Spleen (tissue), 11 donors: ENCODE results near the gene TMED4. TPM values are rescaled to one million over a fixed set of nuclear protein-coding genes. Genes with fewer than 3 reads are reported as not detected.

Experiments
- DNase-seq: peaks from one replicate; pipeline ENCODE4 v3.0.0-alpha.2; 2020
- H3K27ac ChIP-seq, 8 donors: fragments of 200-600 bp; sonication (generic) in 7 of 8; 1 replicate in 4 of 8; 2 replicates in 4 of 8; pipeline versions ENCODE4 v1.5.0 to v1.8.0; 2016 to 2021; ENCODE audit warnings: inconsistent platforms in 4 of 8, mild to moderate bottlenecking in 4 of 8, moderate library complexity in 1 of 8
- H3K27me3 ChIP-seq, 7 donors: fragments of 200-600 bp; sonication (generic) in 6 of 7; replicated peaks in 1 of 7; 1 replicate in 4 of 7; 2 replicates in 3 of 7; pipeline versions ENCODE4 v1.5.0 to v1.8.0; 2016 to 2021; ENCODE audit warnings: inconsistent platforms in 3 of 7, mild to moderate bottlenecking in 1 of 7
- H3K36me3 ChIP-seq, 6 donors: fragments of 200-600 bp; sonication (generic) in 5 of 6; 1 replicate in 4 of 6; 2 replicates in 2 of 6; pipeline versions ENCODE4 v1.5.0 to v1.8.0; 2016 to 2021; ENCODE audit warnings: inconsistent platforms in 2 of 6
- H3K4me1 ChIP-seq, 6 donors: fragments of 200-600 bp; sonication (generic) in 5 of 6; 1 replicate in 3 of 6; 2 replicates in 3 of 6; pipeline versions ENCODE4 v1.5.0 to v1.8.0; 2016 to 2021; ENCODE audit warnings: inconsistent platforms in 3 of 6
- H3K4me3 ChIP-seq, 8 donors: fragments of 200-600 bp; sonication (generic) in 7 of 8; 1 replicate in 4 of 8; 2 replicates in 4 of 8; pipeline versions ENCODE4 v1.5.0 to v1.8.0; 2016 to 2021; ENCODE audit warnings: inconsistent platforms in 4 of 8, mild to moderate bottlenecking in 4 of 8, moderate library complexity in 2 of 8
- H3K9me3 ChIP-seq, 8 donors: fragments of 200-600 bp; sonication (generic) in 7 of 8; 1 replicate in 4 of 8; 2 replicates in 4 of 8; pipeline versions ENCODE4 v1.5.0 to v1.8.0; 2016 to 2021; ENCODE audit warnings: inconsistent platforms in 4 of 8
- POLR2A ChIP-seq, 3 donors: fragments of 450-650 bp; IDR thresholded peaks; one replicate each; pipeline ENCODE4 v1.5.1; 2017; ENCODE audit warnings: antibody characterized with exemption in 3 of 3, mild to moderate bottlenecking in 1 of 3
- POLR2AphosphoS5 ChIP-seq, 3 donors: sonication (generic); formaldehyde crosslinking; IDR thresholded peaks; one replicate each; pipeline ENCODE4 v1.5.1; 2017; ENCODE audit warnings: antibody characterized with exemption in 3 of 3
- WGBS, 5 donors: extraction: QIAGEN DNeasy Blood & Tissue Kit in 3 of 5; methylation state at CpG; one replicate each; pipeline versions ENCODE4 v1.1.5 to v1.1.7; 2013 to 2018; 5-methylcytosine and 5-hydroxymethylcytosine counted together
- intact Hi-C: fragments of 100-400 bp; cut with DNase I; formaldehyde crosslinking; loops from one replicate; pipeline ENCODE4 v1.15.0; 2023; ENCODE audit warnings: low total_unique reads
- polyA plus RNA-seq, 3 donors: library from polyadenylated mRNA; stranded (reverse); fragments of 200-250 nt; gene quantifications; one replicate each; pipeline ENCODE4 v1.2.1, GENCODE V29; 2013
- total RNA-seq, 7 donors: library from RNA; depleted of rRNA in 3 of 7; stranded (reverse); fragments of >200 nt in 3 of 7; fragmentation: NEBNext Ultra II Directional in 4 of 7; extraction: Animal tissue kit (Norgen Biotek cat#: 25700) in 4 of 7; gene quantifications; one replicate each; pipeline versions ENCODE4 v1.1.0 to v1.2.1, GENCODE V29; 2016 to 2021
- TF ChIP-seq, protein P1 (sequence below), 11 experiments: fragments of 200-600 bp in 7 of 11; fragments of 450-650 bp in 4 of 11; sonication (generic) in 4 of 11; IDR thresholded peaks in 8 of 11; conservative IDR thresholded peaks in 3 of 11; 1 replicate in 7 of 11; 2 replicates in 4 of 11; pipeline versions ENCODE4 v1.4.0 to v1.8.0; 2016 to 2021; ENCODE audit warnings: antibody characterized with exemption in 11 of 11, inconsistent platforms in 4 of 11, mild to moderate bottlenecking in 1 of 11
- donor health status: healthy with polysubstance abuse.
- donor health status: DM: no; HTN: no; CAD: no; lungs with moderate emphysema.
- donor health status: DM: no; HTN: no; CAD: no.
- donor health status: Bipolar disorder and iron deficiency.
- donor health status: healthy.
- donor health status: DM: no; HTN: no; CAD: no.
- donor health status: DM: yes; HTN: yes; CAD: no.

Gene TMED4
- total and polyA plus RNA-seq, 10 donors, result 26.1 to 105 (median 59.6) TPM

DNA sequence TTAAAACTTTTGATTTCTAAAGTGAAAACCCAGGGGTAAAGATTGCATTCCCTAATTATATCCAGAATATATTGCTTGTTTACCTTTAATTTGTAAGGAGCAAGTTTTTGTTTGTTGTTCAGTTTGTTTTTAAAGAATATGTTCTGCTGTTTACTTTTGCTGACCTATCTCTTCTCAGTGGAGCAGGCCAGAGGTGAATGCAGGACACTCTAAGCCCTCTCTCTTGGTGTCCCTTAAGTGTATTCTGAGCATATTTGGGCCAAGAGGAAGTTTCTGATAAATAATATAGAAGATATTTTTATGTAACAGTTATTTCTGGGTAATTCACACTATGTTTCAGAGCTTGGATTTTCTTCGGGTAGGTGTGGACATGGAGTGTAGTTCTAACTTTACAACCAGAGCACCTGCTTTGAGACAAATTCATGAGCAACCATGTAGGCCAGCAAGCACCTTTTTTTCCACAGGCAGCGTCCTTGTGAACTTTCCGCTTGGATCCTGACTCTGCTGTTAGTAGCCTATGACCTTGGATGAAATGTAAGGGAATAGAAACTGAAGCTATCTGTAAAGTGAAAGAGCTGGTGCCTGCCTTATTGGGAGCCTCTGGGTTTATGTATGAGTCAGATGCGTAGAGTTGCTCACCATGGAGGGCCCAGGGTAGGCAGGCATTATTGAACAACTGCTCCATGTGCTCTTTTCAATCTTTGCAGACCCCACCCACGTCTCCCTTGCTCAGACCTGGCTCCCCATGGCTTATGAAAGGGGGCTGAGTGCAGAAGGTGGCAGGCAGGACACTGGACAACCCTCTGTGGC is 40.5 kb upstream of the TMED4 start:
- Histone ChIP-seq H3K36me3 (peaks cover 0 to 46% (median 21%) of the 10 kb centered on the region in 6 donors), H3K4me3 (peak overlapping the region in 1 of 8 donors; percentile 20), H3K9me3 (no peaks in the 10 kb centered on the region), H3K27ac (peak overlapping the region; percentile 44 to 90 (median 80)), H3K4me1 (peaks cover 36 to 100% (median 84%) of the 10 kb centered on the region in 6 donors), H3K27me3 (no peaks in the 10 kb centered on the region)
- TF ChIP-seq, protein P1, sequence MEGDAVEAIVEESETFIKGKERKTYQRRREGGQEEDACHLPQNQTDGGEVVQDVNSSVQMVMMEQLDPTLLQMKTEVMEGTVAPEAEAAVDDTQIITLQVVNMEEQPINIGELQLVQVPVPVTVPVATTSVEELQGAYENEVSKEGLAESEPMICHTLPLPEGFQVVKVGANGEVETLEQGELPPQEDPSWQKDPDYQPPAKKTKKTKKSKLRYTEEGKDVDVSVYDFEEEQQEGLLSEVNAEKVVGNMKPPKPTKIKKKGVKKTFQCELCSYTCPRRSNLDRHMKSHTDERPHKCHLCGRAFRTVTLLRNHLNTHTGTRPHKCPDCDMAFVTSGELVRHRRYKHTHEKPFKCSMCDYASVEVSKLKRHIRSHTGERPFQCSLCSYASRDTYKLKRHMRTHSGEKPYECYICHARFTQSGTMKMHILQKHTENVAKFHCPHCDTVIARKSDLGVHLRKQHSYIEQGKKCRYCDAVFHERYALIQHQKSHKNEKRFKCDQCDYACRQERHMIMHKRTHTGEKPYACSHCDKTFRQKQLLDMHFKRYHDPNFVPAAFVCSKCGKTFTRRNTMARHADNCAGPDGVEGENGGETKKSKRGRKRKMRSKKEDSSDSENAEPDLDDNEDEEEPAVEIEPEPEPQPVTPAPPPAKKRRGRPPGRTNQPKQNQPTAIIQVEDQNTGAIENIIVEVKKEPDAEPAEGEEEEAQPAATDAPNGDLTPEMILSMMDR (IDR thresholded peaks at IDR 0.05 in 8 of 11, conservative IDR thresholded peaks at IDR 0.05 in 3 of 11), result no peak
- TF ChIP-seq POLR2AphosphoS5 (IDR thresholded peaks at IDR 0.05) (peak in 1 of 3 donors; percentile 51), POLR2A (IDR thresholded peaks at IDR 0.05) (peak in 1 of 3 donors; percentile 34)
- WGBS, 5 donors, result 41 to 70% (median 51%) methylated on average over 5 of the region's 5 CpGs
- DNase-seq, result no peak
- intact Hi-C loops, result no loop called here

DNA sequence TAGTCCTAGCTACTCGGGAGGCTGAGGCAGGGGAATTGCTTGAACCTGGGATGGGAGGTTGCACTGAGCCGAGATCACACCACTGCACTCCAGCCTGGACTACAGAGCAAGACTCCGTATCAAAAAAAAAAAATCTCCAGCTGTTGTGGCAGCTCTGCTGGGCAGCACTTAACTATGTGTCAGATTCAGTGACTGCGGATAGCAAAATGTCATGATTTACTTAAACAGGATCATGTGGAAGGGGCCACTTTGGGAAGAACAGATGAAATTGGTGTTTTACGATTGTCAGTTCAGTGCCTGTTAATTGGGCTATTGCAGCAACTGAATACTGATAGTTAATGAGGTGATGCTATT is 39.7 kb upstream of the TMED4 start:
- TF ChIP-seq, protein P1 (IDR thresholded peaks at IDR 0.05 in 8 of 11, conservative IDR thresholded peaks at IDR 0.05 in 3 of 11), result no peak
- TF ChIP-seq POLR2A (IDR thresholded peaks at IDR 0.05) (no peak), POLR2AphosphoS5 (IDR thresholded peaks at IDR 0.05) (peak in 1 of 3 donors; percentile 2)
- intact Hi-C loops, result no loop called here
- WGBS, 5 donors, result 82 to 87% (median 85%) methylated on average over 5 of the region's 5 CpGs
- Histone ChIP-seq H3K4me3 (no peak overlapping the region), H3K36me3 (peaks cover 0 to 38% (median 17%) of the 10 kb centered on the region in 6 donors), H3K27ac (peak overlapping the region; percentile 44 to 90 (median 80)), H3K9me3 (no peaks in the 10 kb centered on the region), H3K27me3 (no peaks in the 10 kb centered on the region), H3K4me1 (peaks cover 40 to 99% (median 88%) of the 10 kb centered on the region in 6 donors)
- no peak for DNase-seq

DNA sequence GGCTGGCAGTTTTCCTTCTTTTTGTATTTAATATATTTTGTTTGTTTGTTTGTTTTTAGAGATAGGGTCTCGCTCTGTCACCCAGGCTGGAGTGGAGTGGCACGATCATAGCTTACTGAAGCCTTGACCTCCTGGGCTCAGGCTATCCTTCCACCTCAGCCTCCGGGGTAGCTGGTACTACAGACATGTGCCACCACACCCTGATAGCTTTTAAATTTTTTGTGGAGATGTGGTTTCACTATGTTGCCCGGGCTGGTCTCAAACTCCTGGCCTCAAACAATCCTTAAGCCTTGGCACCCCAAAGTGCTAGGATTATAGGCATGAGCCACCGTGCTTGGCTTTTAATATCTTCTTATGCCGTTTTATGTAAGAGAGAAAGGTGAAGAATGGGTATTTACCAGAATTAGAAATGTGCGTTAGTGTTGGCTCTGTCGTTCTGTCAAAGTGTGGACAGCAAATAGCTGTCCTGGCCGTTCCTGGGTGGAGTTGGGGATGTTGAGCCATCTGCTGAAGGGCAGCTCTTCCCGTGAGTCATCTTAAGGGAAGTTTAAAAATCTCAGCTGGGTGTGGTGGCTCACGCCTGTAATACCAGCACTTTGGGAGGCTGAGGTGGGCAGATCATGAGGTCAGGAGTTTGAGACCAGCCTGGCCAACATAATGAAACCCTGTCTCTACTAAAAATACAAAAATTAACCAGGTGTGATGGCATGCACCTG is 39.2 kb upstream of the TMED4 start:
- Histone ChIP-seq H3K4me1 (peaks cover 42 to 96% (median 86%) of the 10 kb centered on the region in 6 donors), H3K27me3 (no peaks in the 10 kb centered on the region), H3K36me3 (peaks cover 0 to 33% (median 12%) of the 10 kb centered on the region in 6 donors), H3K4me3 (peak overlapping the region in 1 of 8 donors; percentile 6), H3K9me3 (no peaks in the 10 kb centered on the region), H3K27ac (peak overlapping the region; percentile 44 to 90 (median 80))
- intact Hi-C loops, result no loop called here
- no peak for DNase-seq
- WGBS, 5 donors, result 62 to 81% (median 64%) methylated on average over 11 of the region's 11 CpGs
- TF ChIP-seq POLR2A (IDR thresholded peaks at IDR 0.05) (no peak), POLR2AphosphoS5 (IDR thresholded peaks at IDR 0.05) (peak in 2 of 3 donors; percentile 6 to 67)

DNA sequence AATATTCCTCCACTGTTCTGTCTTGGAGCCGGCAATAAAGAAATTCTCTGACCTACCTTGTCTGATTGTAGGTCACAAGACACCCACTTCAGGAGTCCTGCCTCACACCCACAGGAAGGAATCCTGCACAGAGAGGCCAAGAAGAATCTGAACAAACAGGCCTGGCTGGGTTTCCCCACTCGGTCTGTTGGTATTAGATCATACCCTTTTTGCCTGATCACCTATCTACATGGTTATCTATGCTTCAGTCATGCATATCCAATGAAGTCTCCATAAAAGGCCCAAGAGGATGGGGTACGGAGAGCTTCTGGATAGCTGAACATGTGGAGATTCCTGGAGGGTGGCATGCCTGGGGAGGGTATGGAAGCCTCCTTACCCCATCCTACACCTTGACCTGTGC is 36.7 kb upstream of the TMED4 start:
- Histone ChIP-seq H3K27me3 (no peaks in the 10 kb centered on the region), H3K4me3 (no peak overlapping the region), H3K4me1 (peaks cover 53 to 96% (median 89%) of the 10 kb centered on the region in 6 donors), H3K36me3 (peaks cover 0 to 12% (median 0%) of the 10 kb centered on the region in 6 donors), H3K27ac (peak overlapping the region in 6 of 8 donors; percentile 3 to 86 (median 18)), H3K9me3 (no peaks in the 10 kb centered on the region)
- 69 to 83% (median 80%) methylated on average over 3 of the region's 3 CpGs for WGBS, 5 donors
- no peak for DNase-seq
- TF ChIP-seq POLR2A (IDR thresholded peaks at IDR 0.05) (no peak), POLR2AphosphoS5 (IDR thresholded peaks at IDR 0.05) (no peak)
- TF ChIP-seq, protein P1 (IDR thresholded peaks at IDR 0.05 in 8 of 11, conservative IDR thresholded peaks at IDR 0.05 in 3 of 11), result no peak
- intact Hi-C loops, result no loop called here
